ENCODE results near the gene SHROOM3. TPM values are rescaled to one million over a fixed set of nuclear protein-coding genes. Genes with fewer than 3 reads are reported as not detected.

Gene SHROOM3
- total and polyA plus RNA-seq, 2 donors (not counting 1 experiment from before 2014, with no cell fraction given): 0.91 to 1.5 TPM

- DNase-seq (peak; percentile 65), ATAC-seq (ENCODE audit: low read depth) (no peak)
- Mint-ChIP-seq H3K27ac (no peak overlapping the region), H3K27me3 (peaks cover 16% of the 10 kb centered on the region), H3K9me3 (ENCODE audit: insufficient read depth) (no peaks in the 10 kb centered on the region), H3K4me1 (peaks cover 19% of the 10 kb centered on the region), H3K4me3 (no peak overlapping the region)
- ChIA-PET POLR2A (no interaction called here), CTCF (interaction anchor here (0.6 to 8.0 kb wide), 19 partner anchors 9 to 927 kb away, joined by 3 to 179 read pairs (median 5); partner anchors contain the start of genes CCDC158 and STBD1)
- H3K9me3 ChIP-seq (ENCODE audit: control extremely low read depth in 1 of 3, control insufficient read depth in 2 of 3, insufficient read depth in 1 of 3, low read length in 2 of 3): no peaks in the 10 kb centered on the region
- H4K20me1 ChIP-seq (ENCODE audit: control insufficient read depth, insufficient read depth, low read length, poor library complexity, severe bottlenecking): no peaks in the 10 kb centered on the region
- no peak overlapping the region for H3K9ac ChIP-seq (ENCODE audit: low read length)
- no peaks in the 10 kb centered on the region for H3K27me3 ChIP-seq (replicated peaks in 1 of 4; ENCODE audit: control extremely low read depth in 1 of 4, control insufficient read depth in 3 of 4, insufficient read depth in 4 of 4, low read length in 3 of 4)
- H3K4me2 ChIP-seq (replicated peaks; ENCODE audit: low read depth, low read length, poor library complexity, severe bottlenecking): no peak overlapping the region
- no peaks in the 10 kb centered on the region for H3K36me3 ChIP-seq (replicated peaks in 1 of 2; ENCODE audit: control extremely low read depth in 1 of 2, control insufficient read depth in 1 of 2, extremely low read depth in 1 of 2, insufficient read depth in 2 of 2, low read length in 1 of 2)
- H3K79me2 ChIP-seq (ENCODE audit: control insufficient read depth, insufficient read depth, low read length): no peaks in the 10 kb centered on the region
- H3K27ac ChIP-seq (ENCODE audit: low read length in 2 of 2): no peak overlapping the region
- TF ChIP-seq, protein P1, sequence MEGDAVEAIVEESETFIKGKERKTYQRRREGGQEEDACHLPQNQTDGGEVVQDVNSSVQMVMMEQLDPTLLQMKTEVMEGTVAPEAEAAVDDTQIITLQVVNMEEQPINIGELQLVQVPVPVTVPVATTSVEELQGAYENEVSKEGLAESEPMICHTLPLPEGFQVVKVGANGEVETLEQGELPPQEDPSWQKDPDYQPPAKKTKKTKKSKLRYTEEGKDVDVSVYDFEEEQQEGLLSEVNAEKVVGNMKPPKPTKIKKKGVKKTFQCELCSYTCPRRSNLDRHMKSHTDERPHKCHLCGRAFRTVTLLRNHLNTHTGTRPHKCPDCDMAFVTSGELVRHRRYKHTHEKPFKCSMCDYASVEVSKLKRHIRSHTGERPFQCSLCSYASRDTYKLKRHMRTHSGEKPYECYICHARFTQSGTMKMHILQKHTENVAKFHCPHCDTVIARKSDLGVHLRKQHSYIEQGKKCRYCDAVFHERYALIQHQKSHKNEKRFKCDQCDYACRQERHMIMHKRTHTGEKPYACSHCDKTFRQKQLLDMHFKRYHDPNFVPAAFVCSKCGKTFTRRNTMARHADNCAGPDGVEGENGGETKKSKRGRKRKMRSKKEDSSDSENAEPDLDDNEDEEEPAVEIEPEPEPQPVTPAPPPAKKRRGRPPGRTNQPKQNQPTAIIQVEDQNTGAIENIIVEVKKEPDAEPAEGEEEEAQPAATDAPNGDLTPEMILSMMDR (IDR thresholded peaks at IDR 0.05): peak; percentile 89
- no peak for TF ChIP-seq EZH2 (IDR thresholded peaks at IDR 0.05; ENCODE audit: borderline replicate concordance, insufficient read depth, low read depth, low read length, poor library complexity, severe bottlenecking)
- intact Hi-C loops (cut with micrococcal nuclease): loop anchor here (1.0 to 10.0 kb wide), 6 partner anchors 75 to 1004 kb away; no protein-coding TSS in a partner anchor
- peaks cover 7 to 15% of the 10 kb centered on the region in 2 donors for H3K4me1 ChIP-seq (ENCODE audit: control insufficient read depth in 2 of 2, insufficient read depth in 2 of 2, low read length in 2 of 2)
- H3K4me3 ChIP-seq (ENCODE audit: control extremely low read depth in 1 of 5, extremely low read depth in 1 of 5, insufficient read depth in 1 of 5, low read depth in 2 of 5, low read length in 4 of 5): no peak overlapping the region
- H2AFZ ChIP-seq (ENCODE audit: insufficient read depth, low read depth, low read length, poor library complexity, severe bottlenecking): no peak overlapping the region
- WGBS (ENCODE audit: insufficient coverage): 54% methylated on average over 11 of the region's 15 CpGs
These were observed 4.3 kb upstream of the SHROOM3 start for GRCh38 chr4:76430519-76431388.
